Measurements from ENCODE around the gene TENT5A. TPM values are rescaled to one million over a fixed set of nuclear protein-coding genes. Genes with fewer than 3 reads are reported as not detected.
A peak's percentile ranks its signal among the peaks of the same experiment; 100 is the strongest.

Gene TENT5A
- total RNA-seq, 6 experiments from 2014 or later, result 7.7 to 16.9 (median 9.1) TPM

DNA sequence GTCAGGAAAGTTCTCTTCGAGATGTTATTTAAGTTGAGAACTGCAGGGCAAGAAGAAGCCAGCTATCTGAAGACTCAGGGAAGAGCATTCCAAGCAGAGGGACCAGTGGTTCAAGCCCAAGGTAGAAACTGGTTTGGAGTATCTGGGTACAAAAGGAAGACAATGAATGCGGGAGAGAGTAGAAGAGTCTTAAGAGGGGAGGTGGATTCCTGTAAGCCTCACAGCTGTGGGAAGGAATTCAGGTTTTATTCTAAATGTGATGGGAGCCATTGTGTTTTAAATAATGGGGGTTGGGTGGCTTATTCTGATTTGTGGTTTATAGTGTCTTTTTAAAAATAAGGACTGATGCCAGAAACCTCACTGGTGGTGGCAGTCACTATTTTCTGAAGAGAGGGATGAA lies 37.6 kb upstream of the TENT5A start:
- TF ChIP-seq, protein P1, sequence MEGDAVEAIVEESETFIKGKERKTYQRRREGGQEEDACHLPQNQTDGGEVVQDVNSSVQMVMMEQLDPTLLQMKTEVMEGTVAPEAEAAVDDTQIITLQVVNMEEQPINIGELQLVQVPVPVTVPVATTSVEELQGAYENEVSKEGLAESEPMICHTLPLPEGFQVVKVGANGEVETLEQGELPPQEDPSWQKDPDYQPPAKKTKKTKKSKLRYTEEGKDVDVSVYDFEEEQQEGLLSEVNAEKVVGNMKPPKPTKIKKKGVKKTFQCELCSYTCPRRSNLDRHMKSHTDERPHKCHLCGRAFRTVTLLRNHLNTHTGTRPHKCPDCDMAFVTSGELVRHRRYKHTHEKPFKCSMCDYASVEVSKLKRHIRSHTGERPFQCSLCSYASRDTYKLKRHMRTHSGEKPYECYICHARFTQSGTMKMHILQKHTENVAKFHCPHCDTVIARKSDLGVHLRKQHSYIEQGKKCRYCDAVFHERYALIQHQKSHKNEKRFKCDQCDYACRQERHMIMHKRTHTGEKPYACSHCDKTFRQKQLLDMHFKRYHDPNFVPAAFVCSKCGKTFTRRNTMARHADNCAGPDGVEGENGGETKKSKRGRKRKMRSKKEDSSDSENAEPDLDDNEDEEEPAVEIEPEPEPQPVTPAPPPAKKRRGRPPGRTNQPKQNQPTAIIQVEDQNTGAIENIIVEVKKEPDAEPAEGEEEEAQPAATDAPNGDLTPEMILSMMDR (IDR thresholded peaks at IDR 0.05), result no peak
- no peak for TF ChIP-seq POLR2A (IDR thresholded peaks at IDR 0.05)
- Histone ChIP-seq H3K4me3 (no peak overlapping the region), H3K36me3 (no peaks in the 10 kb centered on the region), H3K4me1 (peaks cover 0 to 18% (median 0%) of the 10 kb centered on the region in 4 donors), H3K27ac (no peak overlapping the region), H3K27me3 (no peaks in the 10 kb centered on the region), H3K9me3 (no peaks in the 10 kb centered on the region)
- DNase-seq (no peak), ATAC-seq (no peak)
- intact Hi-C loops (cut with DNase I), result no loop called here
- WGBS (ENCODE audit: insufficient coverage, low coverage, low lambda C conversion rate, missing lambda C conversion rate), result 86% methylated on average over 2 of the region's 2 CpGs

DNA sequence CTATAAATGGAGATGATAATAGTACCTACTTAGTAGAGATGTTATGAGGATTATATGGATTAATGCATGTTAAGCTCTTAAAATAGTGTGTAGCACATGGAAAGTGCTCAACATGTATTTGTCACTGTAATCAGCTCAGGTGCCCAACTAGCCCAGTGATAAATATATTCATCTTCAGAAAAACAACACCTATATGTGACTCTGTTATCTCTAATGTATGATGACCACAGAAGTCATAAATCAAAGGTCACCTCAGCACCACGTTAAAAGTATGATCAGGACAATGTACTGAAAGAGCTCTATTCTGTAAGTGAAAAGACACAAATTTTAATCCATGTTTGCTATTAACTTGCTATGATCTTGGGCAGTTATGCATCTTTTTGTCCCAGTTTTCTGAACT lies 36.8 kb upstream of the TENT5A start:
- Histone ChIP-seq H3K9me3 (no peaks in the 10 kb centered on the region), H3K27ac (peak overlapping the region in 1 of 3 donors; percentile 61), H3K4me3 (no peak overlapping the region), H3K36me3 (no peaks in the 10 kb centered on the region), H3K4me1 (peaks cover 0 to 18% (median 0%) of the 10 kb centered on the region in 4 donors), H3K27me3 (no peaks in the 10 kb centered on the region)
- no peak for TF ChIP-seq POLR2A (IDR thresholded peaks at IDR 0.05)
- TF ChIP-seq, protein P1 (IDR thresholded peaks at IDR 0.05), result no peak
- intact Hi-C loops (cut with DNase I), result no loop called here
- DNase-seq (no peak), ATAC-seq (no peak)
- WGBS (ENCODE audit: insufficient coverage, low coverage, low lambda C conversion rate, missing lambda C conversion rate), result 11% methylated on average over 1 of the region's 1 CpG

DNA sequence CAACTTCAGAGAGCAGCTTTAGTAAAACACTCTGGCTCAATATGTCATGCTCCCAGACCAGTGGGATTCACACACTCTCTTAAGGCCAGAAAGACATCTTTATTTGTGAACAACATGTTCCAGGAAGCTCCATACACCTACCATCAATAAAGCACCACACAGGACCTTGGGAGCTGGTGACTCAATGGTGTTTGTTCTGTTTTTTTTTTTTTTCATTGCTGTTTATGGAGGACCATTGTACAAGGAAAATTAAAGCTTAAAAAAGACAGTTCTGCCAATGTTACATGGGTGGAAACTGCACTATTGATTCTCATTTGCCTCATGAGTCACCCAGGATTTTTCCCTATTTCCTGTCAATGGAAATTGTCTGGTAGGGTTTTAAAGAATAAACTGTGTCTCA lies 36.3 kb upstream of the TENT5A start:
- Histone ChIP-seq H3K36me3 (no peaks in the 10 kb centered on the region), H3K4me1 (peaks cover 0 to 18% (median 0%) of the 10 kb centered on the region in 4 donors), H3K27ac (peak overlapping the region in 2 of 3 donors; percentile 61 to 73), H3K9me3 (no peaks in the 10 kb centered on the region), H3K27me3 (no peaks in the 10 kb centered on the region), H3K4me3 (no peak overlapping the region)
- intact Hi-C loops (cut with DNase I), result no loop called here
- DNase-seq (no peak), ATAC-seq (peak in 2 of 4 donors; percentile 27 to 76)
- TF ChIP-seq, protein P1 (IDR thresholded peaks at IDR 0.05), result no peak
- no peak for TF ChIP-seq POLR2A (IDR thresholded peaks at IDR 0.05)

DNA sequence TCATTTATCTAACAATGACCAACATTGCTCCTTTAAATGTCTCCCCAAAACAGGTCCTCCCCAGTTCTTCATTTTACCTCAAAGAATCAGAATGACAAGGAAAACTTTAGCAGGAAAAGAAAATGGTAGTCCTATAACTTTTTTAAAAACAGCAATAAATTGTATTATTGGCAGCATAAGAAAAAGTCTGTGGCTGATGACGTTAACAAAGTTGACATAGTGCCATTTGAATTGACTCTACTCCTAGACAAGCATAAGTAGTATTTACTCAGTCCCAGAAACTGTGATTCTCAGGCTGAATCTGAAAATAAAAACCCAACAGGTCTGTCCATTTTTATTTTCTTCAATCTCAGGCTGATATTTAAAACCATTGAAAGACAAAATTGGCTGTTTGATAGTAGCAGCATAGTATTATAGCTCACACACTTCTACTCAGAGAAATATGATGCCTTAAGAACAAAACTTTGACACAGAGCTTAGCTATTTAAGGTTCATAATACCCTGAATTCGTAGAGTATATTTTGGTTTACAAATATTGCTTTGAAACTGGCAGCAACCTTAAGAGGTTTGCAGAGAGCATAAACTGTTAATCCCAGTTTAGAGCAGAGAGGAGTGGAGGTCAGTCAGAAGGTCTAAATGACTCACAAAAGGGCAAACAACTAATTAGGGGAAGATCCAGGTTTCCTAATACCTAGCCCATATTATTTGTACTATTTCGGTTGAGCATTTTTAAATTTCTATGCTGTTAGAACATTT lies 35.0 kb upstream of the TENT5A start:
- Histone ChIP-seq H3K4me1 (peaks cover 0 to 18% (median 0%) of the 10 kb centered on the region in 4 donors), H3K27ac (peak overlapping the region; percentile 60 to 73 (median 61)), H3K36me3 (no peaks in the 10 kb centered on the region), H3K4me3 (peak overlapping the region in 1 of 3 donors; percentile 6), H3K27me3 (no peaks in the 10 kb centered on the region), H3K9me3 (no peaks in the 10 kb centered on the region)
- ATAC-seq (peak; percentile 86 to 93 (median 90)), DNase-seq (no peak)
- TF ChIP-seq, protein P1 (IDR thresholded peaks at IDR 0.05), result no peak
- TF ChIP-seq POLR2A (IDR thresholded peaks at IDR 0.05), result no peak
- 17% methylated on average over 3 of the region's 3 CpGs for WGBS (ENCODE audit: insufficient coverage, low coverage, low lambda C conversion rate, missing lambda C conversion rate)
- intact Hi-C loops (cut with DNase I), result no loop called here
